ENCODE data around the gene RNF213.
A peak's percentile ranks its signal among the peaks of the same experiment; 100 is the strongest.

Gene RNF213

DNA sequence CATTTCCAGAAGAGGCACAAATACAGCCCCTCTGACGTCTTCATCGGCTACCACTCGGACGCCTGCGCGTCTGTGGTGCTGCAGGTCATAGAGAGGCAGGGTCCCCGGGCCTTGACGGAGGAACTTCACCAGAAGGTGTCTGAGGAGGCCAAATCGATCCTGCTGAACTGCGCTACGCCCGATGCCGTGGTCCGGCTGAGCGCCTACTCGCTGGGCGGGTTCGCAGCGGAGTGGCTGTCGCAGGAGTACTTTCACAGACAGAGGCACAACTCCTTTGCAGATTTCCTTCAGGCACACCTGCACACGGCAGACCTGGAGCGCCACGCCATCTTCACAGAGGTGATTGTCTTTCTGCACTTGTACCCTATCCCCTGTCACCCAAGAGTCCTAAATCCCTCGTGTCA lies 87.3 kb downstream of the RNF213 start:
- no peaks in the 10 kb centered on the region for H3K27me3 Mint-ChIP-seq
- H3K36me3 Mint-ChIP-seq, result peaks cover 34% of the 10 kb centered on the region
- no peaks in the 10 kb centered on the region for H3K4me1 Mint-ChIP-seq
- H3K4me3 Mint-ChIP-seq, result no peak overlapping the region
- H3K9me3 Mint-ChIP-seq, result no peaks in the 10 kb centered on the region
- no peak overlapping the region for H3K27ac Mint-ChIP-seq

DNA sequence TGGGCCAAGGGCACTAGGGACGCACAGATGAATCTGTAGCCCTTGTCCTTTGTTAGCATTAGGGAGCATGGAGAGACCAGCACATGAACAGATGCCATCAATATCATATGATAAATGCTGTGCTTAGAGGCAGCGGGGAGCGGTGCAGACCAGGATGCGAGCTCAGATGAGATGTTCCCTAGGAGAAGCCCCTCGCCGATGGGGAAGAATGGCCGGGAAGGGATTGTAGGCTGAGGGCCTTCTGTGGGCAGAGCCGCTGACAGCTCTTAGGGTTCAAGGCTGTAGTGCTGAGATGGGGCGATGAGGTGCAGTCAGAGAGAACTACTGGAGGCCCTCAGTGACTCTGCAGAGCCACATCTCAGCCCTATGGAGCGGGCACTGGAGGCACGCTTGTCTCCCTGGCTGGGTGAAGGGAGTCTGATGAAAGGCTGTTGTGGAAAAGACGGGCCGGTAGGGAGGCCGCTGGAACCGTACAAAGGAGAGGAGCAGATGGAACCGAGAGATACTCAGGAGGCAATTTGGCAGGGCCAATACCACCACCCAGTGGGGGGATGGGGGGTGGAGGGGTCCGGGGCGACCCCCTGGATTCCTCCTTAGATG lies 88.0 kb downstream of the RNF213 start:
- no peak overlapping the region for H3K4me3 Mint-ChIP-seq
- H3K4me1 Mint-ChIP-seq, result no peaks in the 10 kb centered on the region
- peaks cover 31% of the 10 kb centered on the region for H3K36me3 Mint-ChIP-seq
- H3K27ac Mint-ChIP-seq, result no peak overlapping the region
- H3K27me3 Mint-ChIP-seq, result no peaks in the 10 kb centered on the region
- no peaks in the 10 kb centered on the region for H3K9me3 Mint-ChIP-seq

DNA sequence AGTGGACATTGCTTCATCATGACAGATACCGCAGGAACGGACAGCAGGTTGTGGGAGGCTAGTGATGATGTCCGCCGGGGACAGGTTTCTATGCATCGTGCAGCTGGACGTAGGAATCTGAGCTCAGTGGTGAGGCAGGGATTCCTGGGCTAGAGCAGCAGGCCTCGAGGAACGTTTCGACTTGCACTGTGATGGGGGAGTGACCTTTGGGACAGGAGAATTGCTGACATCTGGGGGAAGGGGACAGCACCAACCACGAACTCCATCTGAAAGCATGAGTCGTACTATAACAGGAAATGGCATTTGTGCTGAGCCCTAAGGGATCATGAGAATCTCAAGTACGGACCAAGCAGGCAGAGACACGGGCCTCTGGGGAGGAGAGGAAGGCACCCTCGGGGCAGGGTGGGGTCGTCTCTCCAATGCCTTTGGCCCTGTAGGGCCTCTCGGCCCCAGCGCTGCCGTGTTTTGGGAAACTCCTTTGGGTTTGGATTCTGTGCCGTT lies 88.5 kb downstream of the RNF213 start:
- Mint-ChIP-seq H3K27ac (no peak overlapping the region), H3K4me3 (no peak overlapping the region), H3K4me1 (no peaks in the 10 kb centered on the region), H3K27me3 (no peaks in the 10 kb centered on the region), H3K9me3 (no peaks in the 10 kb centered on the region), H3K36me3 (peaks cover 31% of the 10 kb centered on the region)

DNA sequence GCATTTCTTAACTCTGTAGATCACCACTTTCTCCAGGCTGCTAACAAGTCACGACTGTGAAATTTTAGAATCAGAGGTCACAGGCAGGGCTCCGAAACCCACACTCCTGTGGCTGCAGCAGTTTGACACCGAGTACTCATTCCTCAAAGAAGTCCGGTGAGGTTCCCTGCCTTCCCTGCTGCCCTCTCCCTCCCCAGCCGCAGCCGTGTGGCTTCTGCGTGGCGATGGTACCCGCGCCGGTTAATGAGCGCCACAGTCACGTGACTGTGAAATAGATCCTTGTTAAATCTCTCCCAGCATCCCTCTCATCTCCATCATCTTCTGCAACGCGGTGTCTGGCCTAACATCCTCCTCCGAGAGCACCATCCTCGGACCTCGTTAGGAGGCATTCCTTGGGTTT lies 89.1 kb downstream of the RNF213 start:
- H3K27ac Mint-ChIP-seq, result no peak overlapping the region
- H3K4me3 Mint-ChIP-seq, result no peak overlapping the region
- H3K27me3 Mint-ChIP-seq, result no peaks in the 10 kb centered on the region
- H3K36me3 Mint-ChIP-seq, result peaks cover 28% of the 10 kb centered on the region
- H3K4me1 Mint-ChIP-seq, result no peaks in the 10 kb centered on the region
- no peaks in the 10 kb centered on the region for H3K9me3 Mint-ChIP-seq

DNA sequence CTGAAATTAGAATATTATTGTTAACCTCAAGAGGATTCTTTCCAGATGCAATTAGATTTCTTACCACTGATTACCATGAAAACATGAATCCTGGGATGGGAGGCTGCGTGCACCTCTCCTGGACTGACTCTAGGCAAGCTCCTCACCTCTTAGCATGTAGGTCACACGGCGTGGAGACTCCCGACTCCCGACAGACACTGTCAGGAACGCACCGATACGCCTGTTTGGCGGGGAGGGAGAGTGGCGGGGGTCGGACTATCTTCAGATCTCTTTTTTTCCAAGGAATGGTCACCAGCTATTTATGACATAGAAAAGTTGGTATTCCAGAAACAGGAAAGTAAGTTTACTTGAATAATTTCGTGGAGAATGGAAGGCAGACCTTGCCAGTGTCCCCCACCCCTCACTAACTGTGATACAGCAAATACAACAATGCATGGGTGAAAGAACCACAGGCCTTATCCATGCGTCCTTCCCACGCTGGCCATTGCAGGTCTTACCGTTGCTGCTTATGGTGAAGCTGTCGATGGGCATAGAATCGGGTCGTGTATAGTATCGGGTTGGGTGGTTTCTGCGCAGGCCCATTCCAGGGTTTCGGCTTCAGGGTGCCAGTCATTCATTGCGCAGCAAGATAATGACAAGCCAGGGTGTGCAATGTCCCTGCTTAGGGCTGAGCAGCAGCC lies 91.7 kb downstream of the RNF213 start:
- Mint-ChIP-seq H3K27ac (no peak overlapping the region), H3K9me3 (no peaks in the 10 kb centered on the region), H3K36me3 (peaks cover 26% of the 10 kb centered on the region), H3K27me3 (no peaks in the 10 kb centered on the region), H3K4me1 (no peaks in the 10 kb centered on the region), H3K4me3 (no peak overlapping the region)

DNA sequence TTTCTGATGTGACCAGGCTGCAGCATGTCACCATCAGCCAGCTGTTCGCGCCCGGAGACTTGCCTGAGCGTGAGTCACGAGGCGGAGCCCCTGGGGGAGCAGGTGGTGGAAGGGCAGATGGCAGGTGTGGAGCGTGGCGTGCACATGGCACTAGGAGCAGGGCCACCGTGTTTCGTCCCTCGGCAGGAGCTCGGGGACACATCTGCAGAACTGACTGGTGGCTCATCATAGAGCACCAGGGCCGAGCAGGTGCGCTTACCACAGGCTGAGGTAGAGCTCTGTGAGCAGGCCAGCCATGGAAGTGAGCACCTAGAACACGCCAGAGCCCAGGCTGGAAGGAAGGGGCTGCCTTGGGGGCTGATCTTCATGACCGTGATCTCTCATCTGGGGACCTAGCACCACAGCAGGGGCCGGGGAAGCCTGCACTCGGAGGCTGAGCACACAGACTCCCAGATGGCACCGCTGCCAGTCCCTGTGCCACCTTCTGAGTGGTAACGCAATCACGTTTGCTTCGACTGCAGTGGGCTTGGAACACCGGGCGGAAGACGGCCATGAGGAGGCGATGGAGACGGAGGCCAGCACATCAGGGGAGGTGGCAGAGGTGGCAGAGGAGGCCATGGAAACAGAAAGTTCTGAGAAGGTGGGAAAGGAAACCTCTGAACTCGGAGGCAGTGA lies 92.5 kb downstream of the RNF213 start:
- Mint-ChIP-seq H3K27ac (no peak overlapping the region), H3K36me3 (peaks cover 25% of the 10 kb centered on the region), H3K4me1 (no peaks in the 10 kb centered on the region), H3K27me3 (no peaks in the 10 kb centered on the region), H3K9me3 (no peaks in the 10 kb centered on the region), H3K4me3 (no peak overlapping the region)

DNA sequence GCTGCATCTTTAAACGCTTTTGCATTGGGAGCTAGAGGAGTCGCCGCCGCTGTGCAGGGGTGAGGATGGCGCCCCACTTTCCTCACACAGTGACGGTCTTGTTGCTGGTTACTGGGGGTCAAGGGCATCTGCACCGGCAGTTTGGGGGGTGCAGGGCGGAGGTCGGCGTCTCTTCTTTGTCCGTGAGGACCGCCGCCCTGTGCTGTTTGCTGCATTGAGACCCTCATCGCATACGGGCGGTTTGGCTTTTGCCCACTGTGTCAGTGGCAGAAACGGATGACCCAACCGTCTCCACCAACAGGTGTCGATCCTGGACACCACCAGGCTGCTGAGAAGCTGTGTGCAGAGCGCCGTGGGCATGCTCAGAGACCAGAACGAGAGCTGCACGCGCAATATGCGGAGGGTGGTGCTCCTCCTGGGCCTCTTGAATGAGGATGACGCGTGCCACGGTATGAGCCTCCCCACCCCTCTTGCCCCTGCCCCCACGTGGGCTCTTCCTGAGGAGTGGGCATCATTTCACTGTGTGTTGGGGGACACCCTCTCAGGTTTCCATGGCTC lies 93.1 kb downstream of the RNF213 start:
- no peaks in the 10 kb centered on the region for H3K9me3 Mint-ChIP-seq
- H3K4me1 Mint-ChIP-seq, result no peaks in the 10 kb centered on the region
- H3K4me3 Mint-ChIP-seq, result no peak overlapping the region
- H3K36me3 Mint-ChIP-seq, result peaks cover 23% of the 10 kb centered on the region
- H3K27me3 Mint-ChIP-seq, result no peaks in the 10 kb centered on the region
- H3K27ac Mint-ChIP-seq, result no peak overlapping the region

DNA sequence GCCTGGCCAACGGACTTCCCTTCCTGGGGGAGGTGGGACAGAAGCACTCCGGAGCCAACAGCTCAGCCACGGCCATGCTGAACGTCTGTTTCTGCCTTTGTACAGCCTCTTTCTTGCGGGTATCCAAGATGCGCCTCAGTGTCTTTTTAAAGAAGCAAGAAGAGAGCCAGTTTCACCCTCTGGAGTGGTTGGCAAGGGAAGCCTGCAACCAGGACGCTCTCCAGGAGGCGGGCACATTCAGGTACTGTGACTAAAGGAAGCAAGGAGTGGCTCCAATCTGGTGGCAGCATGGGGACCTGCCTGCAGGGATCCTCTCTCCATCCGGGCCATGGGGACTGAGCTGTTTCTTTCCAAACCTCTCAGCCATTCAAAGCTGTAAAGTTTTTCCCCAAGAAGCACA lies 93.7 kb downstream of the RNF213 start:
- Mint-ChIP-seq H3K9me3 (no peaks in the 10 kb centered on the region), H3K27ac (no peak overlapping the region), H3K36me3 (peaks cover 22% of the 10 kb centered on the region), H3K4me1 (no peaks in the 10 kb centered on the region), H3K4me3 (no peak overlapping the region), H3K27me3 (no peaks in the 10 kb centered on the region)

DNA sequence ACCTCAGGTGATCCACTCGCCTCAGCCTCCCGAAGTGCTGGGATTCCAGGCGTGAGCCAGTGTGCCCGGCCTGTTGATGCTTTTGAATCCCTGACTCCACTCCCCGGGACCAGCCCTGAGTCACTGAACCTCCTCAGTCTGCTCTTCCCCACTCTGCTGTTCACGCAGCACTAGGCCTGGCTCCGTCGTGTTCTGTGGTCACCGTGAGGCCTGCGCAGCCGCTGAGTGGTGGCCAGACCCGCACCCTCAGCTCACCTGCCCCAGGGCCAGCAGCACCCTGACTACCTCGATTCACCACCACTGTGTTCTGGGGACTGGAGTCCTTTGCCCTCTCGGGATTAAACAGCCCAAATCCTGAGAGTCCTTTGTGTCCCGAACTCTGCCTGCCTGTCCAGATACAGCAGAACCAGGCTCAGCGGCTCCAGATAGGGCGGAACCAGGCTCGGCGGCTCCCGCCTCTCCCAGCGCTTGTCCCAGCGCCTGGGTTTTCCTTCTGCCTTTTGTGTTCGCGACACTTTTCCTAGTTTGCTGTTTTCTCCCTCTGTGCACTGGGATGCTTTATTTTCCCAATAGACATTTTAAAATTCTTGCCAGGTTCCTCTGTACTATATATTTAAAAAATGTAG lies 95.7 kb downstream of the RNF213 start:
- peaks cover 21% of the 10 kb centered on the region for H3K36me3 Mint-ChIP-seq
- peak overlapping the region; percentile 62 for H3K27ac Mint-ChIP-seq
- no peaks in the 10 kb centered on the region for H3K9me3 Mint-ChIP-seq
- H3K27me3 Mint-ChIP-seq, result no peaks in the 10 kb centered on the region
- H3K4me3 Mint-ChIP-seq, result no peak overlapping the region
- H3K4me1 Mint-ChIP-seq, result no peaks in the 10 kb centered on the region

DNA sequence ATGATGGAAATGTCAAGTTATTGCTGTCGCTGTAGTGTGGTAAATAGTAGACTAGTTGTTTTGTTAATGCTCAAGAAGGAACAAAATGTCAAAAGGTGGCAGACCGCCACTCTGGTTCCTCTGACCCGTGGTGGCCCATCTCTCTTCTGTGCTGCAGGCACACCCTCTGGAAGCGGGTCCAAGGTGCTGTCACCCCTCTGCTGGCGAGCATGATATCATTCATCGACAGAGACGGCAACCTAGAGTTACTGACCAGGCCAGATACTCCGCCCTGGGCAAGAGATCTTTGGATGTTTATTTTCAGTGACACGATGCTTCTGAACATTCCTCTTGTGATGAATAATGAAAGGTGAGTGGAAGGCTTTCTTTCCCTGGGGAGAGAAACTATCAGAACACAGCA lies 97.5 kb downstream of the RNF213 start:
- Mint-ChIP-seq H3K9me3 (no peaks in the 10 kb centered on the region), H3K36me3 (peaks cover 24% of the 10 kb centered on the region), H3K4me3 (no peak overlapping the region), H3K27ac (no peak overlapping the region), H3K27me3 (no peaks in the 10 kb centered on the region), H3K4me1 (no peaks in the 10 kb centered on the region)

DNA sequence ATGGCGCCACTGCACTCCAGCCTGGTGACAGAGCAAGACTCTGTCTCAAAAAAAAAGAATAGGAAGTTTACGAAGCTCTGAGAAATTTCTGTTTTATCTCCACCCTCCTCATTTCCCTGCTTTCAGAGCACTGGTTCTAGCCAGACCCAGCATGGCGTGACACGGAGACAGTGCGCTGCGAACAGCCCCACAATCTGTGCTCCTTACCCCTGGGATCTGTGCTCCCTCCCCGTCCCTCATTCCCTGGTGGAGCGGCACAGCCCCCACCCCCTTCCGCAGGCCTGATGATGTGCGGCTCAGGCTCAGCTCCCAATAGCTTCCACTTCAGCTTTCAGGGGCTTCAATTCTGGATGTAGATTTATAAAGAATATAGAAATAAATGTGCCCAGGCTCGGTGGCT lies 98.2 kb downstream of the RNF213 start:
- Mint-ChIP-seq H3K27ac (no peak overlapping the region), H3K36me3 (peaks cover 24% of the 10 kb centered on the region), H3K27me3 (no peaks in the 10 kb centered on the region), H3K4me1 (no peaks in the 10 kb centered on the region), H3K9me3 (no peaks in the 10 kb centered on the region), H3K4me3 (no peak overlapping the region)

DNA sequence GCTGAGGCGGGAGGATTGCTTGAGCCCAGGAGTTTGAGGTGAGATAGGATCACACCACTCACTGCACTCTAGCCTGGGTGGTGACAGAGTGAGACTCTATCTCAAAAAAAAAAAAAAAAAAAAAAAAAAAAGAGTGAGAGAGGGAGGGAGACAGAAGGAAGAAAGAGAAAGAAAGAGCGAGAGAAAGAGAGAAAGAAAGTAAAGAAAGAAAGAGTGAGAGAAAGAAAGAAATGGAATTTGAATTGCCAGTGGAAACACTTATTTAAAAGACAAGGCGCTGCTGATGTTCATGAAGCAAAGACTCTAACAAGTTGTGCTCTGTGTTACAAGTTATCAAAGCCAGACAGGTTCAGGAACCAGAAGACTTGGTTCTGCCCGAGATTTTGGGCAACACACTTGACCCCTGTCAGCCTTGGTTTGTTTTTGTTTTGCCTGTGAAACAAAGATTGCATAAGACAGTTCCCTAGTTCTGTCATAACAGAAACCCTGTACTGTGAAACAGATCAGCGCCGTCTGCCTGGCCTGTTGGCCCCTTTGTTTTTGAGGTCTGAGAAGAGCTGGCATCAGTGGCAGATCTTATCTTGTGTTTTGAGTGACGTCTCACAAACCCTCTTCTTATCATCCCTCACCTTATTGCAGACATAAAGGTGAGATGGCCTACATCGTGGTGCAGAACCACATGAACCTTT lies 98.9 kb downstream of the RNF213 start:
- H3K4me1 Mint-ChIP-seq, result no peaks in the 10 kb centered on the region
- peaks cover 24% of the 10 kb centered on the region for H3K36me3 Mint-ChIP-seq
- H3K27ac Mint-ChIP-seq, result no peak overlapping the region
- H3K27me3 Mint-ChIP-seq, result no peaks in the 10 kb centered on the region
- no peaks in the 10 kb centered on the region for H3K9me3 Mint-ChIP-seq
- no peak overlapping the region for H3K4me3 Mint-ChIP-seq

DNA sequence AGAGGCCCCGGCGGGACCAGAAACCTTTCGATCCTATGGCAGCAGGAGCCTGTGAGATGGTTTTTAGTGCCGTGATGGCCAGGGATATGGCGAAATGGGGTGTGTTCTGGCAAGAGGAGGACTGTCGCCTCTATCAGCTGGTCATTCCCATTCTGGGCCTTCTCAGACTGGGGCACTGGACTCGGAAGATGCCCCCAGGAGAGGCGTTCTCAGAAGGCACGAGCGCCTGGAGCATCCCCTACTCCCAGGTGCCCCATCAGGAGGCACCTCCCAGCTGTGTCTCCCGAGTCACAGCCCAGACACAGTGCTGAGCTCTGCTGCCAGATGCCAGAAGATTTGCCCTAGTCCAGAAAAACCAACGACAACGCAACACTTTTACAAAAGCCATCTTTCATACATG lies 99.7 kb downstream of the RNF213 start:
- no peak overlapping the region for H3K4me3 Mint-ChIP-seq
- no peak overlapping the region for H3K27ac Mint-ChIP-seq
- peaks cover 24% of the 10 kb centered on the region for H3K36me3 Mint-ChIP-seq
- no peaks in the 10 kb centered on the region for H3K9me3 Mint-ChIP-seq
- no peaks in the 10 kb centered on the region for H3K4me1 Mint-ChIP-seq
- no peaks in the 10 kb centered on the region for H3K27me3 Mint-ChIP-seq

DNA sequence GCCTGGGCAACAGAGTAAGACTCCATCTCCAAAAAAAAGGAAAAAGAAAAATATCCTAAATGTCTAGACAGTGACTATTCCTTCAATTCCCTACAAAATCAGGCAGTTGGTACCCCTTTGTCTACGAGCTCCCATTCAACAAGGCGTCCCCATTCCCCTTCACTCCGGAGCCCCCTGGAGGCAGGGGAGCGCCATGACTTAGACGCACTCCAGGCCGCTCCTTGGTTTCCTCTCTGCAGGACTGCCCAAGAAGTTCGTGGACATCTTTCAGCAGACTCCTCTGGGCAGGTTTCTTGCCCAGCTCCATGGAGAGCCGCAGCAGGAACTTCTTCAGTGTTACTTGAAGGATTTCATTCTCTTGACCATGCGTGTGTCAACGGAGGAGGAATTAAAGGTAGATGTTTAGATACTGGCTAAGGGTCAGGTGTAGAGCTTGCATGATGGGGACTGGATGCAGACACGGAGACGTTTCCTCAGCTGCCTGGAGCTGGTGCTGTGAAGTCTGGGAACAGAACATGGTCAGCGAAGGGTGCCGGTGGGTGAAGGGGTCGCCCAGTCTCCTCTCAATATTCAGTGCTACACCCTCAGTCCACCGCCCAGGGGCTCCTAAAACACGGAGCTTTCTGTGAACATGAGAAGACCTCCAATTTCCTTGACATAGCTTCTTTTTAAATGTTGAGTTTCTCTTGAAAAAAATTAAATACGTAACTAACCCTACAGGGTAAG lies 101.0 kb downstream of the RNF213 start:
- Mint-ChIP-seq H3K27ac (no peak overlapping the region), H3K9me3 (no peaks in the 10 kb centered on the region), H3K27me3 (no peaks in the 10 kb centered on the region), H3K4me3 (no peak overlapping the region), H3K36me3 (peaks cover 22% of the 10 kb centered on the region), H3K4me1 (no peaks in the 10 kb centered on the region)
